RPMI8226 (cell line): ENCODE measurements around the gene PLCXD1.
"Not testable (repeated sequence)": the region's sequence is repeated elsewhere in the genome, so short reads cannot be mapped to it uniquely, and the experiment has no call there.

ENCODE experiments used
- DNase-seq: peaks from one replicate; pipeline ENCODE4 v3.0.0-alpha.2; 2015

The PLCXD1 gene

GRCh38 chrX:336227-336626, 55.0 kb downstream of the PLCXD1 start:
- no peak for DNase-seq

DNA sequence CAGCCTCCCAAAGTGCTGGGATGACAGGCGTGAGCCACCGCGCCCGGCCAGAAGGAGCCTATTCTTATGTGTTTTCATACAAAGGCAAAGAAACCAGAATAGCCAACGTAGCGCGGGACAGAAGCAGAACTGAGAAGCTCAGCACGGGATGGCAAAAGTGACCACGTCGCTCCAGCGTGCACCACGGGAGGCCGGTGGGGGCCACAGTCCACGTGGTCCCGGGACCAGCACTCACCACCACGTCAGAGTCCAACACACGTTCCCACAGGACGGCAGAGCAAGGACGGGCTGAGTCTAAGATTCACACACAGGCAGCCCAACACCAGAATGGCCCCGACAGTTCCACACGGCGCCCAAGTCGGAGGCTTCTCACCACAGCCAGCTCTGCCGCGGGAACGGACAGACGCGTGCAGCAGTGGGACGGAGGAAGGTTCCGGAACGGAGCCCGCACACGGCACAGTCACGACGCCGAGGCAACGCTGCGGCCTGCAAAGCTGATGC, 56.2 kb downstream of the PLCXD1 start:
- no peak for DNase-seq

DNA sequence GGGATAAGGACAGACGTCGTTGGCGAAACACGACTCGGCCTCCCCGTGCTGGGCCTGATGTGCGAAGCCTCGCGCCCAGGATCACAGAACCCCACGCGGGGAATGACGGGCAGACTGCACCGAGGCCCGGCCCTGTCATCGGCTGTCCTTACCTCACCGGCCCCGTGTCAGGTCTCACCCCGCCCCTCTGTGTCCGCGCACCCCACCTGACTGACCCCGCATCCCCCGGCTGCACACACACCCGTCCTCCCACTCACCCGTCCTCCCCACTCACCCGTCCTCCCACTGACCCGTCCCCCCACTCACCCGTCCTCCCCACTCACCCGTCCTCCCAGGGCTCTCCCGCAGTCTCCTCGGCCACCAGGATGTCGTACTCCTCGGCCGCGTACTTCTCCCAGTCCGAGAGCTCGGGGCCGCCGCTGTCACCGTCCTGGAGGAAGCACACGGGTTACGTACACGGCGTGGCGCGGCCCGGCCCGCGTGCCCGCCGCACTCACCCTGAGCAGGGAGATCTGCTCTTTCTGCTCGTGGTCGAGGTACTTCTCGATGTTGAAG, 57.2 kb downstream of the PLCXD1 start:
- no peak for DNase-seq

DNA sequence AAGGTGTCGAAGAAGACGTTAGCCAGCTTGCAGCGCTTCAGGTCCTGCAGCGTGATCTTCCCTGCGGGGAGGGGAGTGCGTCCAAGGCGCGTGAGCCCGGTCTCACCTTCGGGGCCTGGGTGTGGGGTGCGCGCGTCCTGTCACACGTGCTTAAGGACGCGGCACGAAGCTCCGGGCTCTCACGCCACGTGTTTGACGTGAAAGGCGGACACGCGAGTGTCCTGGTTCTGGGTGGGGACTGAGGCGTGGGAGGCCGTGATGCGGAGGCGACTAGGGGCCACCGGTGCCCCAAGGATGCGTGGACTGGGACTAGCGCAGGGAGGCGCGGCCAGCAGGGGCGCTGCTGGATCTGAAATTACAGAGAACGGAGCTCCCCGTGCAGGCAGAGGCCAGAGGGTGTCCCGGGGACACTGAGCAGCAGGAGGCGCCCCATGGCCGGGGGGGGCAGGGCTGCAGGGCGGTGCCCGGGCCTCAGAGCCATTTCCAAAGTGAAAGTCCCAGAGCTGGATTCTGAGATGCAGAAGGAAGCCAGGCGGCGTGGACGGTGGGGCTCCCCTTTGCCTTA, 57.7 kb downstream of the PLCXD1 start:
- DNase-seq, result no peak

DNA sequence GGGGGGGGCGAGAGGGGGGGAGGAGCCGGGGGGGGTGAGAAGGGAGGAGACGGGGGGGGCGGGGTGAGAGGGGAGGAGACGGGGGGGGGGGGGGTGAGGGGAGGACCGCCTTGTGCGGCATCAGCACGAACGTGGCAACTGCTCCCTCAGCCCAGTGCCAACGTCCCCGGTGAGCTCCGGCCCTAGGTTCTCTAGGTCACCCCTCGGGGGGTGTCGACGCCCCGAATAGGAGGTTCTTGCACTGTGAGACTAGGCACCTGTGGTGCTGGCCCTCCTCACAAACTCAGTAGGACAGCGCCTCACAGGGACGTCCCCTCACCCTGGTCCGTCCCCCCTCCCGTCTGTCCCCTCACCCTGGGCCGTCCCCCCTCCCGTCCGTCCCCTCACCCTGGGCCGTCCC, 58.9 kb downstream of the PLCXD1 start:
- no peak for DNase-seq

GRCh38 chrX:340641-341423, 59.7 kb downstream of the PLCXD1 start:
- no peak for DNase-seq

DNA sequence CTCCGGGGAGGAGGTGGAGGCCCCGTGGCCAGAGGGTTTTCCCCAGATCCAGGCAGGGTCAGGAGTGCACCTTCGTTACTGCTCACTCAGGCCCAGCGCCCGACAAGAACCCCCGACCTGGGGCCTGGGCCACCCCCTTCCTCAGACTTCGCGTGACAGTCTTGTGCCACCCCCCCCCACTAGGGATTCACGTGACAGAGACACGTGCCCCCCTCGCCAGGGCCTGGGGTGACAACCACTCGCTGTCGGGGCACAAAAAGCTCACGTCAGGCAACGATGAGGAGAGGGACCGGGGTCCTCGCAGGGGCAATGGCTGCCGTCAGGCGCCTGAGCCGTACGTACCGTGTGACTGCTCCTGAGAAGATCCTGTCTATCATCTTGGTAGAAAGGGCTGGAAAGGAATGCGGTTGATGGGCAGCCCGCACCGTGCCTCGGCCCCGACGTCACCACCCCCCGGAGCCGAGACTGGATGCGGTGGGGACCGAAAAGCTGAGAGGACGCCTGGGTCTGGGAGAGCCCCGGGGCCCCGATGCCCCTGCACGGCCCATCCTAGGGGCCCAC, 60.4 kb downstream of the PLCXD1 start:
- DNase-seq, result no peak

- DNase-seq, result no peak
Measured at GRCh38 chrX:344371-344901, 63.3 kb downstream of the PLCXD1 start.

GRCh38 chrX:345020-345925, 64.1 kb downstream of the PLCXD1 start:
- no peak for DNase-seq

DNA sequence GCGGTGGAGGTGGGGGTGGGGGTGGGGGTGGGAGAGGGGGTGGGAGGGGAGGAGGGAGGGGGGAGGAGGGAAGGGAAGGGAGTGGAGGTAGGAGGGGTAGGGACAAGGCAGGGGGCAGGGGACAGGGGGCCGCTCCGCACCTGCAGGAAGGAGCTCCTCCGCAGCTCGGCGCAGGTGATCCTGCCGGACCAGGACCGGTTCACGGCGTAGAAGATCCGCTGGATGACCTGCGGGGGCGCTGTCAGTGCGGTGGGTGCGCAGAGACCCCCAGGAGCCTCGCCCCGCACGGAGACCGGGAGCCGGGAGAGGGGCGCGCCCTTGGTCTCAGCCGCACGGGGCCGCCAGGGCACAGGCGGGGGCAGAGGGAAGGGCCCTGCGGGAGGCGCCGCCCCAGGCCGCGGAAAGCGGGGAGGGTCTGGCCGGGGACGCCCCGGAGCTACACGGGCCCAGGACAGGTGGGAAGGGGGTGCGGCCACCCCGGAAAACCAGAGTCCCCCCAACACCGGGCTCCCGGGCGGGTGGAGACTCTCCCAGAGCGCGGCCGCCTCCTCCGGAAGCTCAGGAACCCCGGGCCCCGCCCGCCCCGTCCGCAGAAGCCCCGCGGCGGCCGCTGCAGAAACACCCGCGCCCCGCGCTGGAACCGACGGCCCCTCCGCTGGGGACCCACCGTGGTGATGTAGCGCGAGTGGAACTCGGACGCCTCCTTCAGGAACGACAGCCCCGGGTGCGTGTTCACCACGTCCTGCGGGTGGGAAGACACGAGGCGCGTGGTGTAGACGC, 65.0 kb downstream of the PLCXD1 start:
- DNase-seq, result no peak

DNA sequence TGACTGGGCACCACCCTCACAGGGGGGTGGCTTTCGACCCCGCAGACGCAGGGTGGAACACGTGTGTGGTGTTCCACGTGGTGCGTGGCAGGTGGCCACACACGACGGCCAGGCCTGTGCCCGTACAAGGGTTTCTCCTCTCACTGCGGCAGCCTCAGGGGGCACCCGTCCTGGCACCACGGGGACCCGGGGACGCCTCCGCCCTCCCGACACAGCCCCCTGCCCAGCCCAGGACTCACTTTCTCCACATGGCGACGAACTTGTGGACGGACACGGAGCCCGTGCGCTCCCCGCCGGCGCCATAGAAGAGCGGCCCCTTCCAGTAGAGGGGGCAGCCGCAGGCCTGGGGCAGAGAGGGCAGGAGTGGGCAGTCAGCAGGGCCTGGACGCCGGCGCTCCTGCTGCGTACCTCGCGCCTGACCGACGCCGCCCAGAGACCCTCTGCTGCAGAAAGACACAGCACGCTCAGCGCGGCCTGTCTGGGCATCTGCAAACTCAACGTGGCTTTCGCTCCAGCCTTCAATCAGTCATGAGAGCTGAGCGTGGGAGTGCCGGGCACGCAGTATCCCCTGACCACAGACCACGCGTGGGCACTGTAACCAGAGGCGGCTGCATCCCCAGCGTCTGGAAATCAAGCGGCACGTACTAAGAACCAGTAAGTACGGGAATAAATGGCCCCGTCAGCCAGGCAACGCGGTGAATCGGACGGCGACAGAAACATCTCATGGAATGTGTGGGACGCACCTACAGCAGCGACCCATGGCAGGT, 66.4 kb downstream of the PLCXD1 start:
- no peak for DNase-seq

- no peak for DNase-seq
Measured at GRCh38 chrX:348461-349117, 67.4 kb downstream of the PLCXD1 start.

- no peak for DNase-seq
Measured at GRCh38 chrX:349196-349595, 68.0 kb downstream of the PLCXD1 start.

GRCh38 chrX:349702-350101, 68.5 kb downstream of the PLCXD1 start:
- DNase-seq, result no peak

- DNase-seq, result no peak
Measured at GRCh38 chrX:350148-350533, 69.0 kb downstream of the PLCXD1 start.

GRCh38 chrX:350534-351323, 69.5 kb downstream of the PLCXD1 start:
- DNase-seq, result no peak

GRCh38 chrX:351324-351641, 70.1 kb downstream of the PLCXD1 start:
- DNase-seq, result not testable (repeated sequence)

GRCh38 chrX:351736-352135, 70.6 kb downstream of the PLCXD1 start:
- no peak for DNase-seq

GRCh38 chrX:352181-352580, 71.0 kb downstream of the PLCXD1 start:
- no peak for DNase-seq
